AG04450 (cell line): ENCODE results near the gene CCDC61. TPM values are rescaled to one million over a fixed set of nuclear protein-coding genes. Genes with fewer than 3 reads are reported as not detected.

Experiments
- CTCF ChIA-PET: fragments of 300-600, 350-600 bp; formaldehyde crosslinking; extraction: SDS; loops from one replicate; lab custom pipeline; 2022; ENCODE audit warnings: antibody characterized with exemption, inconsistent platforms; lab: Charles Lee
- POLR2A ChIA-PET: fragments of 350-600 bp; formaldehyde crosslinking; extraction: SDS; loops from one replicate; lab custom pipeline; 2021; ENCODE audit warnings: antibody characterized with exemption, inconsistent platforms; lab: Yijun Ruan, JAX
- DNase-seq: peaks from one replicate; pipeline ENCODE4 v3.0.0-alpha.2; 2011; ENCODE audit warnings: low read depth, low spot score
- H3K27ac ChIP-seq: one replicate; pipeline ENCODE4 v1.5.1; 2012; ENCODE audit warnings: low read depth, low read length, control low read depth
- H3K27me3 ChIP-seq: one replicate; pipeline ENCODE4 v1.6.0; 2012; ENCODE audit warnings: low read length; ENCODE audit not compliant: control insufficient read depth, insufficient read depth
- H3K4me3 ChIP-seq: 2 replicates; pipeline ENCODE4 v1.5.1; 2011; ENCODE audit warnings: mild to moderate bottlenecking, low read depth, low read length, control low read depth
- H3K9me3 ChIP-seq: 2 replicates; pipeline ENCODE4 v1.5.1; 2012; ENCODE audit warnings: low read length; ENCODE audit not compliant: control insufficient read depth, insufficient read depth
- polyA plus RNA-seq: library from polyadenylated mRNA; depleted of rRNA; stranded (reverse); fragments of >200 nt; gene quantifications from 2 replicates; pipeline ENCODE4 v1.2.3, GENCODE V29; 2011
- TF ChIP-seq, protein P1 (sequence below): IDR thresholded peaks from 2 replicates; pipeline ENCODE4 v1.5.1; 2011; ENCODE audit warnings: low read depth, low read length, control low read depth, inconsistent platforms

Gene CCDC61
- polyA plus RNA-seq, 1 experiment = 4.2 TPM

DNA sequence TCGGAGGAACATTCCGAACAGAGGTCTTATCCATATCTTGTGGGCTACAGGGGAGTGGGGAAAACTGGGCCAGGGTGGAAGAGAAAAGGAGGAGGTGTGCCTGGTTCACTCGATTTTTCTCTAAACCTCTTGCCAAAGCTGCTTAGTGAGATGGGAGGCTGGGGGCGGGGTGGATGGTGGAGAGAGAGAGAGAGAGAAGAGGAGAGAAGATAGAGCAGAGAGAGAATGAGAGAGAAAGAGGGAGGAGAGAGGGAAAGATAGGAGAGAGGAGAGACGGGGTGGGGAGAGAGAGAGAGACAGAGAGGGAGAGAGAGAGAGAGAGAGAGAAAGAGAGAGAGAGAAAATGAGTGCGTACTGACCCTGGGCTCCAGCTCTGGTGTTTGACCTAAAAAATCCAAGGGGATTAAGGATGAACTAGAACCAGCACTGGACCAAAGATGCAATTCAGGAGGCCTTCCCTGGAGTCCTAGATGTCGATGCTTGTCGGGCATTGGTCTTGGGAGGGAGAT lies 35.7 kb upstream of the CCDC61 start:
- Histone ChIP-seq H3K9me3 (no peaks in the 10 kb centered on the region; the same call in 1 of the 2 replicates), H3K27me3 (peaks cover 21% of the 10 kb centered on the region), H3K27ac (no peak overlapping the region), H3K4me3 (no peak overlapping the region)
- TF ChIP-seq, protein P1, sequence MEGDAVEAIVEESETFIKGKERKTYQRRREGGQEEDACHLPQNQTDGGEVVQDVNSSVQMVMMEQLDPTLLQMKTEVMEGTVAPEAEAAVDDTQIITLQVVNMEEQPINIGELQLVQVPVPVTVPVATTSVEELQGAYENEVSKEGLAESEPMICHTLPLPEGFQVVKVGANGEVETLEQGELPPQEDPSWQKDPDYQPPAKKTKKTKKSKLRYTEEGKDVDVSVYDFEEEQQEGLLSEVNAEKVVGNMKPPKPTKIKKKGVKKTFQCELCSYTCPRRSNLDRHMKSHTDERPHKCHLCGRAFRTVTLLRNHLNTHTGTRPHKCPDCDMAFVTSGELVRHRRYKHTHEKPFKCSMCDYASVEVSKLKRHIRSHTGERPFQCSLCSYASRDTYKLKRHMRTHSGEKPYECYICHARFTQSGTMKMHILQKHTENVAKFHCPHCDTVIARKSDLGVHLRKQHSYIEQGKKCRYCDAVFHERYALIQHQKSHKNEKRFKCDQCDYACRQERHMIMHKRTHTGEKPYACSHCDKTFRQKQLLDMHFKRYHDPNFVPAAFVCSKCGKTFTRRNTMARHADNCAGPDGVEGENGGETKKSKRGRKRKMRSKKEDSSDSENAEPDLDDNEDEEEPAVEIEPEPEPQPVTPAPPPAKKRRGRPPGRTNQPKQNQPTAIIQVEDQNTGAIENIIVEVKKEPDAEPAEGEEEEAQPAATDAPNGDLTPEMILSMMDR = no peak
- POLR2A ChIA-PET = no interaction called here
- CTCF ChIA-PET = no interaction called here
- no peak for DNase-seq

DNA sequence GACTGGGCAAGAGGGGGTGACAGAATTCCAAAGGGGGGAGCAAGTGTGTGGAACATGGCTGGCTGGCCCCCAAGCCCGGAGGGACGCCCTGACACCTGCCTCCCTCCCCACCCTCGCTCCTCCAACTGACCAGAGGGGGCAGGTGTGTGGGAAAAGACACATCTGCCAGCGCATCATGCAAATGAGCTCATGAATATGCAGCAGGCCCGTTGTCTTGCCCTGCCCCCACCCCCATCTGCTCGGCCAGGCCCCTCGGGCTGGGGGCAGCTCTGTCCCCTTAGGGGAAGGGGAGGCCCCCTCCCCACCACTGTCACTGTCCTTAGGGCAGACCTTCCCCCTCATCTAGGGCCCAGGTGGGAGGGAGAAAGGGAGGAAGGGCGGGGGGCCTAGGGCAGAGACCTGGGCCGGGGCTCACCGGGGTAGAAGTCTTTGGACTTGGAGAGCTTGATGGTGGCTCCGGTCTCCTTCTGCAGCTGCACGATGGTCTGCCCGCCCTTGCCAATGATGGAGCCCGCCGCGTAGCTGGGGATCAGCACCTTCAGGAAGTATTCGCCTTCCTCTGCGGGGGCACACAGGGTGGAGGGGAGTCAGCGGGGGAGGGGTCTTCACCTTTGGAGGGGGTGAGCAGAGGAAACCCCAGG lies 34.6 kb upstream of the CCDC61 start:
- Histone ChIP-seq H3K27me3 (peaks cover 21% of the 10 kb centered on the region), H3K27ac (no peak overlapping the region), H3K9me3 (no peaks in the 10 kb centered on the region; the same call in 1 of the 2 replicates), H3K4me3 (no peak overlapping the region)
- CTCF ChIA-PET = no interaction called here
- POLR2A ChIA-PET = no interaction called here
- no peak for DNase-seq
- TF ChIP-seq, protein P1 = no peak

DNA sequence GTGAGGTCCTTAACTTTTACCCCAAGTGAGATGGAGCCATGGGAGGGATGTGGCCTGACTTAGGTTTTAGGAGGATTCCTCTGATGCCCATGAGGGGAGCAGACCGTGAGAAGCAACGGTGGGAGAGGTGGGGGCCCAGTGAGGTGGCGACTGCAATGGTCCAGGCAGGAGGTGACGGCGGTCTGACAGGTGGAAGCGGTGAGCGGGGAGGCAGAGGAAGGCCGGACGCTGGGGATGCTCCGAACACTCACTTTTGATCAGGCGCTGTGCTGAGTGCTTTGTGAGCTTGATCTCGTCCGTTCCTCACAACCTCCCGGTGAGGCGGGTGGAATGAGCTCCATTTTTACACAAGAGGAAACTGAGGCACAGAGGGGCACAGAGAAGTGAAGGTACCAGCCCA lies 33.2 kb upstream of the CCDC61 start:
- ChIA-PET CTCF (interaction anchor here (0.8 kb wide), 1 partner anchor 145 kb away, joined by 3 read pairs; no protein-coding TSS in a partner anchor), POLR2A (no interaction called here)
- Histone ChIP-seq H3K27me3 (peaks cover 29% of the 10 kb centered on the region), H3K4me3 (no peak overlapping the region), H3K27ac (no peak overlapping the region), H3K9me3 (no peaks in the 10 kb centered on the region; the same call in 1 of the 2 replicates)
- no peak for DNase-seq
- TF ChIP-seq, protein P1 = no peak

DNA sequence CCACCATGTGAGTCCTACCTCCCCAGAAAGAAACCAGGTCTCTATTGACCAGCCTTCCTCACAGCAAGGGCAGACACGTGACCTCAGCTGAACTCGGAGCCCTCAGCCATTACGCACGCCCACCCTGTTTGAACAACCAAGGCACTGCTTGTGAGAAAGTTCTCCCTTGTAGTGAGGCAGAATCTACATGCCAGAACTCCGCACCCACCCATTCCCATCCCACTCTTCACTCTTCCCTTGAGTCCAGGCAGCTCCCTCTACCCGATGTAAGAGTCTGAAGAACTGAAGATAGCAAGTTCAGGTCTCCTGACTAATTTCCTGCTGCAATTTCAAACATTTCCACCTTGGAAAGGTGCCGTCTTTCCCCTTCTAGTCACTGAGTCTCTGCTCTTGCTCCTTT lies 28.0 kb upstream of the CCDC61 start:
- no peak overlapping the region for H3K27ac ChIP-seq
- TF ChIP-seq, protein P1 = no peak
- ChIA-PET POLR2A (no interaction called here), CTCF (no interaction called here)
- no peaks in the 10 kb centered on the region; the same call in 1 of the 2 replicates for H3K9me3 ChIP-seq
- DNase-seq = no peak
- H3K4me3 ChIP-seq = no peak overlapping the region
- peaks cover 34% of the 10 kb centered on the region for H3K27me3 ChIP-seq

DNA sequence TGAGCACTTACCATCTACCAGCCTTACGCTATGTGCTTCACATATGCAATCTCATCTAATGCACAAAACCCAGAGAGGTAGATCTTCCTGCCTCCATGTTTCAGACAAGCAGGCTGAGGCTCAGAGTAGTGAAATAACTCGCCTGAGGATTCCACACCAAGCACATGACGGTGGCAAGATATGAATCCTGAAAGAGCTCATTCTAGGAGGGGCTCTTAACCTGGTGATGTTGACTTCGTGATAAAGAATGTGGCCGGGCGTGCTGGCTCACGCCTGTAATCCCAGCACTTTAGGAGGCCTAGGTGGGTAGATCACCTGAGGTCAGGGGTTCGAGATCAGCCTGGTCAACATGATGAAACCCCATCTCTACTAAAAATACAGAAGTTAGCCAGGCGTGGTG lies 26.6 kb upstream of the CCDC61 start:
- Histone ChIP-seq H3K27me3 (peaks cover 40% of the 10 kb centered on the region), H3K27ac (no peak overlapping the region), H3K9me3 (no peaks in the 10 kb centered on the region), H3K4me3 (no peak overlapping the region)
- ChIA-PET POLR2A (no interaction called here), CTCF (no interaction called here)
- DNase-seq = no peak
- TF ChIP-seq, protein P1 = no peak
